BE2C (cell line): Measurements from ENCODE around the gene SLC44A1.

Experiments
- DNase-seq: peaks from one replicate; pipeline ENCODE4 v3.0.0-alpha.2; 2020
- H3K27me3 ChIP-seq: fragments of 250-450 bp; sonication (Bioruptor Pico); 2 replicates; pipeline ENCODE4 v1.5.1; 2020; ENCODE audit warnings: mild to moderate bottlenecking
- H3K36me3 ChIP-seq: fragments of 250-450 bp; sonication (Bioruptor Pico); 2 replicates; pipeline ENCODE4 v1.5.1; 2020; ENCODE audit warnings: mild to moderate bottlenecking
- H3K4me1 ChIP-seq: fragments of 250-450 bp; sonication (Bioruptor Pico); 2 replicates; pipeline ENCODE4 v1.5.1; 2020
- H3K4me3 ChIP-seq: 2 replicates; pipeline ENCODE4 v1.5.1; 2011; ENCODE audit warnings: low read depth, low read length
- H3K9me3 ChIP-seq: fragments of 250-450 bp; sonication (Bioruptor Pico); 2 replicates; pipeline ENCODE4 v1.5.1; 2020
- TF ChIP-seq, protein P1 (sequence below): IDR thresholded peaks from 2 replicates; pipeline ENCODE4 v1.5.1; 2012; ENCODE audit warnings: mild to moderate bottlenecking, low read depth, low read length

The SLC44A1 gene

DNA sequence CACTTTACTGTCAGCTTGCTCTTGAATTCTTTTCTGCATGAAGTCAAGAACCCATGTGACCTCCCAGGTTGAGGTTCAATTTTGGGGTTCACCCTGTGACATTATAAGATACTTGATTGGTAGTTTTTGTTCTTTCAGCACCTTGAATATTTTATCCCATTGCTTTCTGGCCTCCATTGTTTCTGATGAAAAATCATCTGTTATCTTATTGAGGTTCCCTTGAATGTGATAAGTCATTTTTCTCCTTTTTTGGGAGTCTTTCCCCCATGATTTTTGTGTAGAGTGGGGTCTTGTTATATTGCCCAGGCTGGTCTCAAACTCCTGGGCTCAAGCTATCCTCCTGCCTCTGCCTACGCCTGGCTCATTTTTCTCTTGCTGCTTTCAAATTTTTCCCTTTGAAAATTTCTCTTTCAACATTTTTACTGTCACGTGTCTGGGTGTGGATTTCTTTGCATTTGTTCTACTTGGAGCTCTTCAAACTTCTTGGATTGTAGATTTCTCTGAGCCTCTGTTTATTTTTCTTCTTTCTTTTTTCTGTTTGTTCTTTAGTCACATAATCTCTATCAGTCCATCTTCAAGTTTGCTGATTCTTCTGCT lies 20.8 kb upstream of the SLC44A1 start:
- no peaks in the 10 kb centered on the region for H3K36me3 ChIP-seq
- H3K9me3 ChIP-seq: no peaks in the 10 kb centered on the region
- no peaks in the 10 kb centered on the region for H3K27me3 ChIP-seq
- no peaks in the 10 kb centered on the region for H3K4me1 ChIP-seq
- TF ChIP-seq, protein P1, sequence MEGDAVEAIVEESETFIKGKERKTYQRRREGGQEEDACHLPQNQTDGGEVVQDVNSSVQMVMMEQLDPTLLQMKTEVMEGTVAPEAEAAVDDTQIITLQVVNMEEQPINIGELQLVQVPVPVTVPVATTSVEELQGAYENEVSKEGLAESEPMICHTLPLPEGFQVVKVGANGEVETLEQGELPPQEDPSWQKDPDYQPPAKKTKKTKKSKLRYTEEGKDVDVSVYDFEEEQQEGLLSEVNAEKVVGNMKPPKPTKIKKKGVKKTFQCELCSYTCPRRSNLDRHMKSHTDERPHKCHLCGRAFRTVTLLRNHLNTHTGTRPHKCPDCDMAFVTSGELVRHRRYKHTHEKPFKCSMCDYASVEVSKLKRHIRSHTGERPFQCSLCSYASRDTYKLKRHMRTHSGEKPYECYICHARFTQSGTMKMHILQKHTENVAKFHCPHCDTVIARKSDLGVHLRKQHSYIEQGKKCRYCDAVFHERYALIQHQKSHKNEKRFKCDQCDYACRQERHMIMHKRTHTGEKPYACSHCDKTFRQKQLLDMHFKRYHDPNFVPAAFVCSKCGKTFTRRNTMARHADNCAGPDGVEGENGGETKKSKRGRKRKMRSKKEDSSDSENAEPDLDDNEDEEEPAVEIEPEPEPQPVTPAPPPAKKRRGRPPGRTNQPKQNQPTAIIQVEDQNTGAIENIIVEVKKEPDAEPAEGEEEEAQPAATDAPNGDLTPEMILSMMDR: no peak
- no peak overlapping the region for H3K4me3 ChIP-seq
- DNase-seq: no peak

DNA sequence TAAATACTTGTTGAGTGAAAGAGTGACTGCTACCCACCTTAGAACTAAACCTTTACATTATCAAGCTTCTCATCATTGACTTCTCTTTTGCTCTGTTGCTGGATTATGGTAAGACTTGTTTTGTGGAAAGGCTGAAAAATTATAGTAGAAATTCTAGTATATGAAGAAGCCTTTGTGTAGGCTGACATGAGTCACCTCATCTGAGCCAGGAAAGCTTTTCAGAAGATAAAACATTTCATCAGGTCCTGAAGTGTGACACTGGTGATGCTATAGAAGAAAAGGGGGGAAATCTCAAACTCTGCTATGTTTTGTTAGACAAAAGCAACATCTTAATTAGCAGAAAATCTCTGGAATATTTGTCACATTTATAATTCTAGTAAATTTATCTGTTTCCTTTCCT lies 18.4 kb upstream of the SLC44A1 start:
- H3K9me3 ChIP-seq: no peaks in the 10 kb centered on the region
- no peak for DNase-seq
- no peaks in the 10 kb centered on the region for H3K36me3 ChIP-seq
- no peaks in the 10 kb centered on the region for H3K27me3 ChIP-seq
- H3K4me1 ChIP-seq: no peaks in the 10 kb centered on the region
- TF ChIP-seq, protein P1: no peak
- no peak overlapping the region for H3K4me3 ChIP-seq

DNA sequence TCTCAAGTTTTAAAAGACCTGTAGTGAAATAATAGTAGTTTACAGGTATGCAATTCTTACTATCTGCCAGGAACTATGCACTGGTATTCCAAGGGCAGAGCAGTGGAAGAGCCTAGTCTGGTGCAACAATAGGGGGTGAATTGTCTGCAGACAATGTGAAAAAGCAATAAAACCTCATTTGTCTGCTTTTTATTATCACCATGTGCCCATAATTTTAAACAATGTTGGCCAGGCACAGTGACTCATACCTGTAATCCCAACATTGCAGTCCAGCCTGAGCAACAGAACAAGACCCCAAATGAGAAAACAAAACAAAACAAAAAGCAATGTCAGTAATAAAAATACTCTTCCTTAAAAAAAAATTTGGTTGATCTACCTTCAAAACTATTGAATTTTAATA lies 12.2 kb upstream of the SLC44A1 start:
- no peaks in the 10 kb centered on the region for H3K36me3 ChIP-seq
- no peaks in the 10 kb centered on the region for H3K27me3 ChIP-seq
- no peak for DNase-seq
- TF ChIP-seq, protein P1: no peak
- H3K4me3 ChIP-seq: no peak overlapping the region
- H3K4me1 ChIP-seq: no peaks in the 10 kb centered on the region
- H3K9me3 ChIP-seq: no peaks in the 10 kb centered on the region

DNA sequence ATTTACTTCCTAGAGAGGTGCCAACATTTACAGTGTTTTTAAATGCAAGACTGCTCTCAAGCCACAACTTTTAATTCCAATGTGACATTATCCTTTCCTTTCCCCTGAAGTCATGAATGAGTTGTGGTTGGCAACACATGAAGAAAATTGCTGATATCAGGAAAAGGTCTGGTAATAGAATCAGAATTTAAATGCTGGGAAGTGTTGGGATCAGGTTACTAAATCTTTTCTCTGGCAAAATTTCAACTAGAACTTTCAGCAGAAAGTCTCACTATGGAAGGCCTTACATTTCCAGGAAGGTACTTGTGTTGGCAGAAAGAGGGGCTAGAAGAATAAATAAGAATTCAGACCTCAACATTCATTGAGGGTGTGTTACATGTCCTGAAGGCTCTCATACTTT lies 10.6 kb upstream of the SLC44A1 start:
- no peak for DNase-seq
- H3K4me1 ChIP-seq: no peaks in the 10 kb centered on the region
- no peaks in the 10 kb centered on the region for H3K27me3 ChIP-seq
- H3K36me3 ChIP-seq: no peaks in the 10 kb centered on the region
- no peak overlapping the region for H3K4me3 ChIP-seq
- TF ChIP-seq, protein P1: no peak
- no peaks in the 10 kb centered on the region for H3K9me3 ChIP-seq

DNA sequence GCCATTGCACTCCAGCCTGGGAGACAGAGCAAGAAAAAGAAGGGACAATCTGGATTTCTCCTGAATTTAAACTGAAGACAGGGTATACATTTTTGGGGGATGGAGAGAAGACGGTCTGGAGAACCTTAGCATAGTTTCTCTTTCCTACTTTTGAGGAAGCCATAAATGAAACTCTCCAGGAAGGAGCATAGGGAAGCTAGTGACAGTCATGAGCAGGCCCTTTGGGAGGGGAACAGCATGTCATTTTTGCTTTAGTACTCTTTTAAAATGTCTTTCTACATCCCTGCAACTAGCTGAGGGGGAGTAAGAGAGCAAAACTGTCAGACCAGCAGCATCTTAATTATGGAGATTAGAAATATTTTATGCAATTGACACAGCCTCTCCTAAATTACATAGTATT lies 8.2 kb upstream of the SLC44A1 start:
- no peaks in the 10 kb centered on the region for H3K9me3 ChIP-seq
- H3K4me1 ChIP-seq: no peaks in the 10 kb centered on the region
- H3K4me3 ChIP-seq: no peak overlapping the region
- TF ChIP-seq, protein P1: no peak
- no peaks in the 10 kb centered on the region for H3K36me3 ChIP-seq
- no peak for DNase-seq
- peaks cover 3% of the 10 kb centered on the region; the same call in 1 of the 2 replicates for H3K27me3 ChIP-seq

DNA sequence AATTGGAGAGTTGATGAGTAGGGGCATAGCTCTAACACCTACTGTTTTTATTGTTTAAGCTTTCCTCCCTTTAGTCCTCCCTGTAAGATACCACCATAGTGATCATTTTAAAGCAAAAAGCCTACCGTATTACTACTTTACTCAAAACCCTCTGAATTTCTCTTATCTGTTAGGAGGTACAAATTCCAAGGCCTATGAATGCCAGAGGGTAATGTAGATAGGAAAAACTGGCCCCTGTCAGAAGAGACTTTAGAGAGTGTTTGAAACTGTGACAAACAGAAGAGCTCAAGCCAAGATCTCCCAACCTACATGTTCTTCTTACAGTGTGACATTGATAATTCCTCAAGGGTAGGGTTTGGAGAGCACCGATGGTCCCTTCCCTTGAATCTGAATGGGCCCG lies 7.2 kb upstream of the SLC44A1 start:
- no peak for DNase-seq
- H3K9me3 ChIP-seq: no peaks in the 10 kb centered on the region
- no peak overlapping the region for H3K4me3 ChIP-seq
- peaks cover 6% of the 10 kb centered on the region; the same call in 1 of the 2 replicates for H3K27me3 ChIP-seq
- no peaks in the 10 kb centered on the region for H3K36me3 ChIP-seq
- no peaks in the 10 kb centered on the region for H3K4me1 ChIP-seq
- TF ChIP-seq, protein P1: no peak
